ENCODE data around the gene TTI1.

TTI1 gene

GRCh38 chr20:37934634-37935375 lies 98.5 kb downstream of the TTI1 start:
- no peaks in the 10 kb centered on the region for H3K79me2 ChIP-seq (ENCODE audit: insufficient read depth, low read length)
- peaks cover 4% of the 10 kb centered on the region for H3K27me3 ChIP-seq (ENCODE audit: insufficient read depth, low read length, poor library complexity)
- H3K4me2 ChIP-seq (ENCODE audit: insufficient read depth, low read length), result no peak overlapping the region
- TF ChIP-seq EZH2 (IDR thresholded peaks at IDR 0.05; ENCODE audit: borderline replicate concordance, low read depth, low read length, severe bottlenecking), result no peak
- TF ChIP-seq CTCF (IDR thresholded peaks at IDR 0.05; ENCODE audit: borderline replicate concordance, extremely low read depth, low read length, poor library complexity, severe bottlenecking), result no peak
- no peaks in the 10 kb centered on the region for H3K9me3 ChIP-seq (ENCODE audit: insufficient read depth, low read length, severe bottlenecking)
- H3K9ac ChIP-seq (ENCODE audit: low read depth, low read length), result no peak overlapping the region
- H3K4me1 ChIP-seq (ENCODE audit: insufficient read depth, low read length), result no peaks in the 10 kb centered on the region
- H3K4me3 ChIP-seq (ENCODE audit: low read depth in 1 of 2, low read length in 2 of 2), result no peak overlapping the region
- no peak overlapping the region for H3K27ac ChIP-seq (ENCODE audit: low read length)
- H4K20me1 ChIP-seq (ENCODE audit: insufficient read depth, low read length), result peaks cover 20% of the 10 kb centered on the region
- no peaks in the 10 kb centered on the region for H3K36me3 ChIP-seq (ENCODE audit: insufficient read depth, low read length)
- DNase-seq (no peak), ATAC-seq (ENCODE audit: insufficient read depth, low read depth) (no peak)
- no peak overlapping the region for H2AFZ ChIP-seq (ENCODE audit: low read depth, low read length)

GRCh38 chr20:37933786-37934633 lies 99.2 kb downstream of the TTI1 start:
- H3K9ac ChIP-seq (ENCODE audit: low read depth, low read length), result no peak overlapping the region
- no peaks in the 10 kb centered on the region for H3K4me1 ChIP-seq (ENCODE audit: insufficient read depth, low read length)
- H3K36me3 ChIP-seq (ENCODE audit: insufficient read depth, low read length), result no peaks in the 10 kb centered on the region
- H3K9me3 ChIP-seq (ENCODE audit: insufficient read depth, low read length, severe bottlenecking), result no peaks in the 10 kb centered on the region
- H3K79me2 ChIP-seq (ENCODE audit: insufficient read depth, low read length), result no peaks in the 10 kb centered on the region
- ATAC-seq (ENCODE audit: insufficient read depth, low read depth), result no peak
- H4K20me1 ChIP-seq (ENCODE audit: insufficient read depth, low read length), result peaks cover 19% of the 10 kb centered on the region
- TF ChIP-seq CTCF (IDR thresholded peaks at IDR 0.05; ENCODE audit: borderline replicate concordance, extremely low read depth, low read length, poor library complexity, severe bottlenecking) (no peak), EZH2 (IDR thresholded peaks at IDR 0.05; ENCODE audit: borderline replicate concordance, low read depth, low read length, severe bottlenecking) (no peak)
- H3K4me3 ChIP-seq (ENCODE audit: low read depth in 1 of 2, low read length in 2 of 2), result no peak overlapping the region
- DNase-seq, result no peak
- H3K27me3 ChIP-seq (ENCODE audit: insufficient read depth, low read length, poor library complexity), result peaks cover 12% of the 10 kb centered on the region
- H3K27ac ChIP-seq (ENCODE audit: low read length), result no peak overlapping the region
- no peak overlapping the region for H2AFZ ChIP-seq (ENCODE audit: low read depth, low read length)
- H3K4me2 ChIP-seq (ENCODE audit: insufficient read depth, low read length), result no peak overlapping the region
